SK-N-MC (cell line): ENCODE results near the gene MPND.

Experiments used
- EZH2 ChIP-seq: fragments of 200-600 bp; sonication (generic); IDR thresholded peaks from one replicate; pipeline ENCODE4 v1.6.1; 2017; ENCODE audit warnings: antibody characterized with exemption
- FOXP2 ChIP-seq: optimal IDR thresholded peaks from 2 replicates; pipeline ENCODE3; 2011; ENCODE audit warnings: mild to moderate bottlenecking, moderate library complexity; ENCODE audit not compliant: insufficient read depth; ENCODE audit errors: extremely low read length, control extremely low read depth
- POLR2AphosphoS5 ChIP-seq: IDR thresholded peaks from 2 replicates; pipeline ENCODE4 v1.6.1; 2012; ENCODE audit warnings: mild to moderate bottlenecking, low read depth, low read length, borderline replicate concordance

- TF ChIP-seq EZH2 (no peak), POLR2AphosphoS5 (no peak), FOXP2 (no peak)
Measured at GRCh38 chr19:4327252-4327876, 16.0 kb upstream of the MPND start.
